Heart left ventricle (tissue), 13 donors: Measurements from ENCODE around the gene CATSPERD.

ENCODE experiments used
- POLR2A ChIP-seq, 2 donors: fragments of 450-650 bp; IDR thresholded peaks; one replicate each; pipeline ENCODE4 v1.6.1; 2017; ENCODE audit warnings: antibody characterized with exemption in 2 of 2, mild to moderate bottlenecking in 2 of 2, moderate library complexity in 2 of 2
- TF ChIP-seq, protein P1 (sequence below), 12 donors: fragments of 200-600 bp; sonication (generic) in 4 of 12; IDR thresholded peaks; one replicate each; pipeline versions ENCODE4 v1.5.0 to v1.8.0; 2018 to 2022; ENCODE audit warnings: antibody characterized with exemption in 12 of 12, mild to moderate bottlenecking in 5 of 12
- donor health status: ischemic (EF 13 %, LVEDD 7.1; RV severe dilation, severe dysfunction).
- donor health status: DM: no; HTN: yes; CAD: no.
- donor health status: DM: no; HTN: no; CAD: no.
- donor health status: ischemic (EF 25% LVEDD 6.9; RV normal size, moderate dysfunction).
- donor health status: ischemic (EF 25% LVEDD 5.7; RV mildly dilated, moderate dysfunction).
- donor health status: ischemic (EF 35%, LVEDD 5.7; RV mildly dilated, moderate dysfunction).
- donor health status: nonischemic (EF 11% LVEDD 7.7; RV severe dilation, severe dysfunction).
- donor health status: DM: yes; HTN: yes; CAD: no.
- donor health status: PGD.
- donor health status: ischemic (EF 29% LVEDD 5.4; RV normal size, mild dysfunction).
- donor health status: nonischemic (EF 23%, LVEDD 6.1; RV moderate dilation, normal function).

GRCh38 chr19:5677136-5677535 lies 43.3 kb upstream of the CATSPERD start:
- TF ChIP-seq, protein P1, sequence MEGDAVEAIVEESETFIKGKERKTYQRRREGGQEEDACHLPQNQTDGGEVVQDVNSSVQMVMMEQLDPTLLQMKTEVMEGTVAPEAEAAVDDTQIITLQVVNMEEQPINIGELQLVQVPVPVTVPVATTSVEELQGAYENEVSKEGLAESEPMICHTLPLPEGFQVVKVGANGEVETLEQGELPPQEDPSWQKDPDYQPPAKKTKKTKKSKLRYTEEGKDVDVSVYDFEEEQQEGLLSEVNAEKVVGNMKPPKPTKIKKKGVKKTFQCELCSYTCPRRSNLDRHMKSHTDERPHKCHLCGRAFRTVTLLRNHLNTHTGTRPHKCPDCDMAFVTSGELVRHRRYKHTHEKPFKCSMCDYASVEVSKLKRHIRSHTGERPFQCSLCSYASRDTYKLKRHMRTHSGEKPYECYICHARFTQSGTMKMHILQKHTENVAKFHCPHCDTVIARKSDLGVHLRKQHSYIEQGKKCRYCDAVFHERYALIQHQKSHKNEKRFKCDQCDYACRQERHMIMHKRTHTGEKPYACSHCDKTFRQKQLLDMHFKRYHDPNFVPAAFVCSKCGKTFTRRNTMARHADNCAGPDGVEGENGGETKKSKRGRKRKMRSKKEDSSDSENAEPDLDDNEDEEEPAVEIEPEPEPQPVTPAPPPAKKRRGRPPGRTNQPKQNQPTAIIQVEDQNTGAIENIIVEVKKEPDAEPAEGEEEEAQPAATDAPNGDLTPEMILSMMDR (IDR thresholded peaks at IDR 0.05) = no peak
- TF ChIP-seq POLR2A (IDR thresholded peaks at IDR 0.05) = no peak
